Measurements from ENCODE around the gene ASTL.
"Not testable (repeated sequence)": the region's sequence is repeated elsewhere in the genome, so short reads cannot be mapped to it uniquely, and the experiment has no call there.

DNA sequence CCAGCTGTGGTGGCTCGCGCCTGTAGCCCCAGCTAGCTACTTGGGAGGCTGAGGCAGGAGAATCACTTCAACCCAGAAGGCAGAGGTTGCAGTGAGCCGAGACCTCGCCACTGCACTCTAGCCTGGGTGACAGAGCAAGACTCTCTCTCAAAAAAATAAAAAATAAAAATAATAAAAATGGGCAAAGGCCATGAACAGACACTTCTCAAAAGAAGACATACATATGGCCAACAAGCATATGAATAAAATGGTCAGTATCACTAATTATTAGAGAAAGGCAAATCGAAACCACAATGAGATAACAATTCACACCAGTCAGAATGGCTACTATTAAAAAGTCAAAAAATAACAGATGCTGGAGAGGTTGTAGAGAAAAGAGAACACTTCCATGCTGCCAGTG lies 22.1 kb upstream of the ASTL start:
- not testable (repeated sequence) for TF ChIP-seq YY1 (IDR thresholded peaks at IDR 0.05; ENCODE audit: insufficient read depth, insufficient read length); ZNF274 (IDR thresholded peaks at IDR 0.05; ENCODE audit: low read depth, low read length)

All from NT2/D1 (cell line).